Kidney epithelial cell (primary cell): ENCODE measurements around the gene TTC33. TPM values are rescaled to one million over a fixed set of nuclear protein-coding genes. Genes with fewer than 3 reads are reported as not detected.

Experiments
- DNase-seq: peaks from one replicate; pipeline ENCODE4 v3.0.0-alpha.2; 2010; ENCODE audit warnings: low read depth
- H3K27me3 ChIP-seq: 2 replicates; pipeline ENCODE4 v1.6.0; 2011; ENCODE audit warnings: low read length; ENCODE audit not compliant: control insufficient read depth, insufficient read depth
- H3K36me3 ChIP-seq: 2 replicates; pipeline ENCODE4 v1.5.1; 2011; ENCODE audit warnings: low read length; ENCODE audit not compliant: control insufficient read depth, insufficient read depth
- H3K4me3 ChIP-seq: 2 replicates; pipeline ENCODE4 v1.5.1; 2011; ENCODE audit warnings: low read depth, mild to moderate bottlenecking, control low read depth, low read length
- total RNA-seq: library from RNA; depleted of rRNA; stranded (reverse); fragments of >200 nt; gene quantifications from 2 replicates; pipeline ENCODE4 v1.2.3, GENCODE V29; 2015
- TF ChIP-seq, protein P1 (sequence below): IDR thresholded peaks from 2 replicates; pipeline ENCODE4 v1.5.1; 2011; ENCODE audit warnings: mild to moderate bottlenecking, moderate library complexity, low read length, control low read depth, inconsistent platforms; ENCODE audit not compliant: insufficient read depth, poor library complexity, severe bottlenecking

TTC33 gene
- total RNA-seq, 1 donor from 2014 or later: 13.8 TPM

DNA sequence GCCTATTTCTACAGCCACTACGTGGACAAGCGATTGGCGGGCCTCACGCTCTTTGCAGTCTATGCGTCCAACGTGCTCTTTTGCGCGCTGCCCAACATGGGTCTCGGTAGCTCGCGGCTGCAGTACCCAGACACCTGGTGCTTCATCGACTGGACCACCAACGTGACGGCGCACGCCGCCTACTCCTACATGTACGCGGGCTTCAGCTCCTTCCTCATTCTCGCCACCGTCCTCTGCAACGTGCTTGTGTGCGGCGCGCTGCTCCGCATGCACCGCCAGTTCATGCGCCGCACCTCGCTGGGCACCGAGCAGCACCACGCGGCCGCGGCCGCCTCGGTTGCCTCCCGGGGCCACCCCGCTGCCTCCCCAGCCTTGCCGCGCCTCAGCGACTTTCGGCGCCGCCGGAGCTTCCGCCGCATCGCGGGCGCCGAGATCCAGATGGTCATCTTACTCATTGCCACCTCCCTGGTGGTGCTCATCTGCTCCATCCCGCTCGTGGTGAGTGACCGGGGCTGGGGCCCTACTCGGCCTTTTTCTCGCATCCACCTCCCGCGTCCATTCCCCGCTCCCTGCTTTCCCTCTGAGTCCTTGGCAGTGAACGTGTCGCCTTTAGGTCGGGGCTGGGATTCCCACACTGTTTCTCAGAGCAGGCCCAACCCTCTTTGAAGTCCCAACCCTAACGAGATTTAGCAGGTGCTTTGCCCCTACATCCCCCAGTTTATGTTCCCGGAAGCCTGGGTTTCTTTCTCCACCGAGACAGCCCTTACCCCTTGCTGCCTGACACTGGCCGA lies 74.2 kb downstream of the TTC33 start:
- Histone ChIP-seq H3K4me3 (peak overlapping the region; percentile 52), H3K36me3 (no peaks in the 10 kb centered on the region), H3K27me3 (no peaks in the 10 kb centered on the region)
- DNase-seq: no peak
- TF ChIP-seq, protein P1, sequence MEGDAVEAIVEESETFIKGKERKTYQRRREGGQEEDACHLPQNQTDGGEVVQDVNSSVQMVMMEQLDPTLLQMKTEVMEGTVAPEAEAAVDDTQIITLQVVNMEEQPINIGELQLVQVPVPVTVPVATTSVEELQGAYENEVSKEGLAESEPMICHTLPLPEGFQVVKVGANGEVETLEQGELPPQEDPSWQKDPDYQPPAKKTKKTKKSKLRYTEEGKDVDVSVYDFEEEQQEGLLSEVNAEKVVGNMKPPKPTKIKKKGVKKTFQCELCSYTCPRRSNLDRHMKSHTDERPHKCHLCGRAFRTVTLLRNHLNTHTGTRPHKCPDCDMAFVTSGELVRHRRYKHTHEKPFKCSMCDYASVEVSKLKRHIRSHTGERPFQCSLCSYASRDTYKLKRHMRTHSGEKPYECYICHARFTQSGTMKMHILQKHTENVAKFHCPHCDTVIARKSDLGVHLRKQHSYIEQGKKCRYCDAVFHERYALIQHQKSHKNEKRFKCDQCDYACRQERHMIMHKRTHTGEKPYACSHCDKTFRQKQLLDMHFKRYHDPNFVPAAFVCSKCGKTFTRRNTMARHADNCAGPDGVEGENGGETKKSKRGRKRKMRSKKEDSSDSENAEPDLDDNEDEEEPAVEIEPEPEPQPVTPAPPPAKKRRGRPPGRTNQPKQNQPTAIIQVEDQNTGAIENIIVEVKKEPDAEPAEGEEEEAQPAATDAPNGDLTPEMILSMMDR: no peak

DNA sequence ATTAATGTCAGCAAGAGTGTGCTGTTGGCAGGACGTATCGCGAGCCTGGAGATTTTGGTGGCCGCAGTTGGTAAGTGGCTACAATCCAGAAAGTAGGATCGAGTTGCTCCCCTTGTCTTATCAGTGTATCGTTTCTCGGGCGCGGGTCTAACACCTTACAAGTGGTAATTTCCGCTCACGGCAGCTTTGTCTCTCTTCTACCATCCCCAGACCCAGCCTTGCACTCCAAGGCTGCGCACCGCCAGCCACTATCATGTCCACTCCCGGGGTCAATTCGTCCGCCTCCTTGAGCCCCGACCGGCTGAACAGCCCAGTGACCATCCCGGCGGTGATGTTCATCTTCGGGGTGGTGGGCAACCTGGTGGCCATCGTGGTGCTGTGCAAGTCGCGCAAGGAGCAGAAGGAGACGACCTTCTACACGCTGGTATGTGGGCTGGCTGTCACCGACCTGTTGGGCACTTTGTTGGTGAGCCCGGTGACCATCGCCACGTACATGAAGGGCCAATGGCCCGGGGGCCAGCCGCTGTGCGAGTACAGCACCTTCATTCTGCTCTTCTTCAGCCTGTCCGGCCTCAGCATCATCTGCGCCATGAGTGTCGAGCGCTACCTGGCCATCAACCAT lies 74.9 kb downstream of the TTC33 start:
- Histone ChIP-seq H3K27me3 (no peaks in the 10 kb centered on the region), H3K36me3 (no peaks in the 10 kb centered on the region), H3K4me3 (peak overlapping the region; percentile 52)
- TF ChIP-seq, protein P1: peak; percentile 35
- no peak for DNase-seq

DNA sequence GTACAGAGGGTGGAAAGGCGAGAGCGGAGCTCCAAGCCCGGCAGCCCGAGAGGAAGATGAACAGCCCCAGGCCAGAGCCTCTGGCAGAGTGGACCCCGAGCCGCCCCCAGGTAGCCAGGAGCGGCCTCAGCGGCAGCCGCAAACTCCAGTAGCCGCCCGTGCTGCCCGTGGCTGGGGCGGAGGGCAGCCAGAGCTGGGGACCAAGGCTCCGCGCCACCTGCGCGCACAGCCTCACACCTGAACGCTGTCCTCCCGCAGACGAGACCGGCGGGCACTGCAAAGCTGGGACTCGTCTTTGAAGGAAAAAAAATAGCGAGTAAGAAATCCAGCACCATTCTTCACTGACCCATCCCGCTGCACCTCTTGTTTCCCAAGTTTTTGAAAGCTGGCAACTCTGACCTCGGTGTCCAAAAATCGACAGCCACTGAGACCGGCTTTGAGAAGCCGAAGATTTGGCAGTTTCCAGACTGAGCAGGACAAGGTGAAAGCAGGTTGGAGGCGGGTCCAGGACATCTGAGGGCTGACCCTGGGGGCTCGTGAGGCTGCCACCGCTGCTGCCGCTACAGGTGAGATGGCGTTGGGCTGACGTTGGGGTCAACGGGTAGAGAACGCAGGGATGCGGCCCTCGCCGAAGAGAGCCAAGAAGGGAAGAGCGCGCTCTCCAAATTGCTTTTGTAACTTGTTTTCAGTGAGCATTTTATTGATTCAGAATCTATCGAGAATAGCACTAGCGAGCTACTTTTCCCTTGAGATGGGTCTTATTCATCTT lies 75.7 kb downstream of the TTC33 start, which contains the start of gene PTGER4:
TSS of gene PTGER4 (plus strand) at position 3 of the 769 bp plus-strand sequence. CDS start 1,079 bp downstream, outside the sequence.
- H3K27me3 ChIP-seq: no peaks in the 10 kb centered on the region

GRCh38 chr5:40679148-40679912 lies 76.4 kb downstream of the TTC33 start:
- H3K27me3 ChIP-seq: no peaks in the 10 kb centered on the region
- TF ChIP-seq, protein P1: no peak
- peak; percentile 76 for DNase-seq
- no peaks in the 10 kb centered on the region for H3K36me3 ChIP-seq
- H3K4me3 ChIP-seq: peak overlapping the region; percentile 67

More for the DNA sequence above, 75.7 kb downstream of the TTC33 start, which contains the start of gene PTGER4:
- no peak for DNase-seq
- Histone ChIP-seq H3K36me3 (no peaks in the 10 kb centered on the region), H3K4me3 (peak within 1 kb of the TSS; percentile 67)
- TF ChIP-seq, protein P1: no peak

DNA sequence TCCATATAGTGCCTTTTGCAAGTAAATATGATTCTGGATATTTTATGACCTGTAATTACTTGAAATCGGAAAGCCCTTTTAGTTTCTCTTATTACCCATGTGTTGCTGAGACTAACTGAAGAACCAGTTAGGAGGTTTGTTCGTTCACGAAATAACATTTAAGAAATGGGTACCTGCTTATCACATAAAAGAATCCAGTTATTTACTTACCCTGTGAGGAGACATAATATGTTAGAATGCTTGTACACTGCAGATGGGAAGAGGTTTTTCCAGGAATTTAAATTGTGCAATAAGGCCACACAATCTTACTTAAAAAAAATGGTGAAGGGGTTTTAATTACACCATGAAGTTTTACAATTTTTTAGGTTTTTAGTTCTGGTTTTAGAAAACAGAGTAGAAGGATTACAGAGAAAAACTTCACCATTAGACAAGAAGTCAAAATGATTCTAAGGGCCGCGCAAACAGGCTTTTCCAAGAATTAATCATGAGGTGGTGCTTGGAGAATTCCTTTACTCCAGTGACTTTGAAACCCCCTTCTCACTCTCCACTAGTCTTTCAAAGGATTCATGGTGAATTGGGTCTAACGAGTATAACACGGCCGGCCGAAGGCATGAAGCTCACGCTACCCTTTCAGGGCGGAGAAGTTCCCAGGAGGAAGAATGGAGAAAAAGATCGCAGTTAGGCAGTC lies 77.2 kb downstream of the TTC33 start:
- no peaks in the 10 kb centered on the region for H3K27me3 ChIP-seq
- TF ChIP-seq, protein P1: no peak
- no peak for DNase-seq

More for the DNA sequence above, 77.2 kb downstream of the TTC33 start:
- no peaks in the 10 kb centered on the region for H3K36me3 ChIP-seq
- H3K4me3 ChIP-seq: peak overlapping the region; percentile 67
